DND-41 (cell line): ENCODE results near the gene MZT2B.
"Not testable (repeated sequence)": the region's sequence is repeated elsewhere in the genome, so short reads cannot be mapped to it uniquely, and the experiment has no call there.

Experiments used
- ATAC-seq: fragments of 200-7000 bp; cut with Tn5 transposase; 3 replicates; pipeline ENCODE4 v1.9.1; 2021; ENCODE audit warnings: low read depth; ENCODE audit not compliant: insufficient read depth
- DNase-seq: peaks from one replicate; pipeline ENCODE4 v3.0.0-alpha.2; 2020
- H2AFZ ChIP-seq: 2 replicates; pipeline ENCODE4 v1.6.0; 2012; ENCODE audit warnings: low read depth, low read length
- H3K27ac ChIP-seq: 2 replicates; pipeline ENCODE4 v1.5.1; 2012; ENCODE audit warnings: low read length, inconsistent platforms
- H3K27me3 ChIP-seq: fragments of 200-600 bp; sonication (generic); 2 replicates; pipeline ENCODE4 v1.6.0; 2012; ENCODE audit warnings: low read length, mild to moderate bottlenecking, inconsistent platforms; ENCODE audit not compliant: insufficient read depth, poor library complexity
- H3K36me3 ChIP-seq: 2 replicates; pipeline ENCODE4 v1.5.1; 2012; ENCODE audit warnings: low read length, inconsistent platforms; ENCODE audit not compliant: insufficient read depth
- H3K4me1 ChIP-seq: 2 replicates; pipeline ENCODE4 v1.5.1; 2012; ENCODE audit warnings: mild to moderate bottlenecking, low read length; ENCODE audit not compliant: insufficient read depth
- H3K4me2 ChIP-seq: 2 replicates; pipeline ENCODE4 v1.6.0; 2012; ENCODE audit warnings: mild to moderate bottlenecking, moderate library complexity, low read length, inconsistent platforms; ENCODE audit not compliant: insufficient read depth
- H3K4me3 ChIP-seq, 2 experiments: fragments of 200-600 bp in 1 of 2; shearing (Covaris generic) in 1 of 2; 2 replicates each; pipeline ENCODE4 v1.5.1; 2012 to 2016; ENCODE audit warnings: inconsistent platforms in 2 of 2, low read length in 2 of 2, mild to moderate bottlenecking in 2 of 2, low read depth in 1 of 2, moderate library complexity in 1 of 2
- H3K79me2 ChIP-seq: 2 replicates; pipeline ENCODE4 v1.6.0; 2012; ENCODE audit warnings: low read length, inconsistent platforms; ENCODE audit not compliant: insufficient read depth
- H3K9ac ChIP-seq: 2 replicates; pipeline ENCODE4 v1.6.0; 2012; ENCODE audit warnings: low read depth, mild to moderate bottlenecking, inconsistent platforms, low read length, moderate library complexity
- H3K9me3 ChIP-seq: 2 replicates; pipeline ENCODE4 v1.5.1; 2012; ENCODE audit warnings: low read length, moderate library complexity, mild to moderate bottlenecking, inconsistent platforms; ENCODE audit not compliant: insufficient read depth, severe bottlenecking
- H4K20me1 ChIP-seq: 2 replicates; pipeline ENCODE4 v1.6.0; 2012; ENCODE audit warnings: low read length; ENCODE audit not compliant: insufficient read depth

MZT2B gene

DNA sequence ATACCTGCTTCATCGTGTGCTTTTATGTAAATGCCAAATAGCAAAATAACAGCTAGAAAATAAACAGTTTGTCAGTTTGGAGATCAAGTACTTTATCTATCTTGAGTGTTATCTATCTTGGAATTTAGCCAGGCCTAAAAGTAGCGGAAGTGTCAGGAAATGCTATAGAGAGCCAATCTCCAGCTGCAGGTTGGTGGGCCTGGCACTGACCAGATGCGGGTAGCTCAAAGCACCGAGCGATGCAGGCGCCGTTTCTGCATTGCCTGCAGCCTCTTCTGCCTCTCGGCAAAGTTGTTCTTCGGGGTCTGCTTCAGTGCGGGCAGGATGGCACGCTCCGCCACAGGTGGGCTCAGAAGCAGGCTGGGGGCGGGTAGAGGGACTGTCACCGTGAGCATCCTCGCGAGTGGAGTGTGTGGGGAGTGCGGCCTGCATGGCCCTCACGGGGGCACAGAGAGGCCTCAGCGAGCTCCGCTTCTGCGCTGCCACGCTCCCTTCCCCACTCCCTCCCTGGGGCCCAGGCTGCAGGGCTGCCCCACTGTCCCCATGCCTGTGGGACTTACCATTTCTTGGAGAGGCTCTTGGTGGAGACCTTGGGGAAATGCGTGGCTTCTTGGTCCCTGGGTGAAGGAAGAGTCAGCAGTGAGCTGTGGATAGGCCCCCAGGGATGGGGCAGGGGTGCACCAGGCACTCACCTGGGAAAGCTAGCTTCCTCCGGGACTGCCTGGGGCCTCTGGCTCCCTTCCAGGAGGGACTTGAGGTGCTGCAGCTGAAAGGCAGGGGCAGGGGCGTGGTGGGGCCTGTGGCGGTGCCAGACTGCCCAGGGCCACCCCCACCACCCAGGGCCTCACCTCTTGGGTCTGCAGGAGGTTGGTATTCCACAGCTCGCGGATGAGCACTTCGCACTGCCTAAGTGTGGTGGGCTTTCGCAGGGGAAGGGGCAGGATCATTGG, 42.5 kb upstream of the MZT2B start:
- not testable (repeated sequence) for H3K79me2 ChIP-seq, ATAC-seq, H4K20me1 ChIP-seq, H3K36me3 ChIP-seq, H3K4me3 ChIP-seq, H3K27me3 ChIP-seq, H3K27ac ChIP-seq, H3K4me1 ChIP-seq, H3K9ac ChIP-seq, H2AFZ ChIP-seq, H3K9me3 ChIP-seq, DNase-seq, H3K4me2 ChIP-seq

- H3K9me3 ChIP-seq, H3K79me2 ChIP-seq, H2AFZ ChIP-seq, H3K4me1 ChIP-seq, H4K20me1 ChIP-seq, H3K27ac ChIP-seq, H3K4me3 ChIP-seq, DNase-seq, H3K27me3 ChIP-seq, H3K4me2 ChIP-seq, H3K36me3 ChIP-seq, ATAC-seq, H3K9ac ChIP-seq: not testable (repeated sequence)
Measured at GRCh38 chr2:130140516-130140915, 41.5 kb upstream of the MZT2B start.

DNA sequence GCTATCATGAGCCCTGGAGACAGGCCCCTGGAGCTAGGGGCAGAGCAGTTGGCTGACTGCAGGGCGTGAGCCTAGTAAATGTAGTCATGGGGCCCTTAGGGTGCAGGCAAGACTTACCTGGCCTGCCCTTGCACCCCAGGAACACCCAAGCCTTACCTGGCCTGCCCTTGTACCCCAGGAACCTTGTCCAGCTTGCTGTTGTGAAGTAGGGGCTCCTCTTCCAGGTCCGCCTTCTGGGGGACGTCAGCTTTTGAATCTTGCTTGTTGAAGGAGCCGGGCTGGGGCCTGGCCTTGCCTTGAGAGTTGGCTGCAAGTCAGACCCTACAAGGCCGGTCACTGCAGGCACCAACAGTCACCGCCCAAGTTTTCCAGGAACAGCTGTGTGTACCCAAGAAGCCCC, 41.1 kb upstream of the MZT2B start:
- H3K9me3 ChIP-seq, H2AFZ ChIP-seq, H3K27ac ChIP-seq, DNase-seq, H3K4me2 ChIP-seq, ATAC-seq, H3K27me3 ChIP-seq, H3K9ac ChIP-seq, H3K79me2 ChIP-seq, H3K36me3 ChIP-seq, H3K4me3 ChIP-seq, H3K4me1 ChIP-seq, H4K20me1 ChIP-seq: not testable (repeated sequence)

- H4K20me1 ChIP-seq, H3K79me2 ChIP-seq, H3K4me2 ChIP-seq, H3K9ac ChIP-seq, ATAC-seq, H3K27ac ChIP-seq, H3K9me3 ChIP-seq, H3K27me3 ChIP-seq, H3K36me3 ChIP-seq, H2AFZ ChIP-seq, DNase-seq, H3K4me1 ChIP-seq, H3K4me3 ChIP-seq: not testable (repeated sequence)
Measured at GRCh38 chr2:130141645-130142370, 40.3 kb upstream of the MZT2B start.

DNA sequence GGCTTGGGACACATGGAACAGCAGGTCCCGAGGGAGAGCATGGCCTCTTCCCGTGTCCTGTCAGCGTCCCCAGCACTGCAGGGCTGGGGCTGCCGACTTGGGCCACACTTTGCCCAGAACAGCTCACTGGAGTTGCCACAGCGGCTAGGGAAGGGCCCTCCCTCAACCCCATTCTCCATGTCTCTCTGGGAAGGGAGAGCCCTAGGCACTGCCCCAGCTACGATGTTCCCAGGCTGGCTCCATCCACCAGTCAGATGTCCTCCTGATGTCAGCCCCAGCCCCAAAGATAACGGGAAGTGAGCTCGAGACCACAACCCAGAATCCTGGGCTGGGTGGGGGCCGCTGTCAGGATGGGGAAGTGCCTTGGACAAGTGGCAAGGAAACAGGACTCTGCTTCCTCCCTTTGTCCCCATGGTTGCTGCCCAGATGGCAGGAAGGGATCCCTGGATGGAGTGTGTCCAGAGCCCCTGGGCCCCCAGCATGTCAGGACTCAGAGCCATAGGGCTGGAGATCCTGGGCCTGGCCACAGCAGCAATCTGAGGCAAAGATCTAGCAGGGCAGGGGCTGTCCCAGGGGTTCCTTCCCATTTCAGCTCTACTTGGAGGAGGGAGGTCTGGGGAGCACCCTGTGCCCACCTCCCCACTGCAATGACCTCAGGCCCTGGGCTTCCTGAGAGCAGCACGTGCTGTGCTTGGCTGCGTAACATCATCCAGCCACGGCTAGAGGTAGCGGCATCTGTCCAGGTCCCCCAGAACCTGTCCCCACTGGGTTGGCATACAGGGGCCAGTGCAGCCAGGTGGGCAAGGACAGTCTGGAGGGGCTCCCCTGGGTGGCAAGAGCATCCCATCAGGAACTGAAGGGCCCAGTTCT, 39.4 kb upstream of the MZT2B start:
- not testable (repeated sequence) for H4K20me1 ChIP-seq, H3K4me2 ChIP-seq, H3K9me3 ChIP-seq, H3K27me3 ChIP-seq, H3K4me3 ChIP-seq, DNase-seq, H3K4me1 ChIP-seq, H3K79me2 ChIP-seq, H3K27ac ChIP-seq, H3K36me3 ChIP-seq, ATAC-seq, H2AFZ ChIP-seq, H3K9ac ChIP-seq

- H3K4me1 ChIP-seq, H4K20me1 ChIP-seq, H3K9ac ChIP-seq, H3K79me2 ChIP-seq, H3K4me2 ChIP-seq, H3K27me3 ChIP-seq, H2AFZ ChIP-seq, H3K27ac ChIP-seq, H3K36me3 ChIP-seq, H3K9me3 ChIP-seq, H3K4me3 ChIP-seq: not testable (repeated sequence)
- ATAC-seq (peak; percentile 86), DNase-seq (peak; percentile 48)
Measured at GRCh38 chr2:130143266-130144039, 38.6 kb upstream of the MZT2B start.

- not testable (repeated sequence) for H4K20me1 ChIP-seq, H3K36me3 ChIP-seq, H3K4me3 ChIP-seq, H3K79me2 ChIP-seq, H3K4me1 ChIP-seq, H2AFZ ChIP-seq, H3K27me3 ChIP-seq, H3K4me2 ChIP-seq, DNase-seq, H3K27ac ChIP-seq, H3K9me3 ChIP-seq, H3K9ac ChIP-seq
- ATAC-seq, result peak; percentile 64
Measured at GRCh38 chr2:130145006-130145414, 37.1 kb upstream of the MZT2B start, which contains the start of gene CCDC74B. CCDC74B (minus strand) TSS chr2:130145112; CDS start chr2:130144996, 116 bp downstream.
